ENCODE data around the gene CIP2A.

DNA sequence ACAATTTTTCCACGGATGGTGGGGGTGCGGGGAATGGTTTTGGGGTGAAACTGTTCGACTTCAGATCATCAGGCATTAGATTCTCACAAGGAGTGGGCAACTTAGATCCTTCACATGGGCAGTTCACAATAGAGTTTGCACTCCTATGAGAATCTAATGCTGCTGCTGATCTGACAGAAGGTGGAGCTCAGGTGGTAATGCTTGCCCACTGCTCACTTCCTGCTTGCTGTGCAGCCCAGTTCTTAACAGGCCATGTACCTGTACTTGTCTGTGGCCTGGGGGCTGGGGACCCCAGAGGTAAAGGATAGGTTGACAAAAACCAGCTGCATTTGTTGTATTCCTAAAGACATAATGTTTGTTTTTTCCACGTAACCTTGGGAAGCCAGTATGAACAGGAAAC, 16.3 kb upstream of the CIP2A start:
- TF ChIP-seq, protein P1, sequence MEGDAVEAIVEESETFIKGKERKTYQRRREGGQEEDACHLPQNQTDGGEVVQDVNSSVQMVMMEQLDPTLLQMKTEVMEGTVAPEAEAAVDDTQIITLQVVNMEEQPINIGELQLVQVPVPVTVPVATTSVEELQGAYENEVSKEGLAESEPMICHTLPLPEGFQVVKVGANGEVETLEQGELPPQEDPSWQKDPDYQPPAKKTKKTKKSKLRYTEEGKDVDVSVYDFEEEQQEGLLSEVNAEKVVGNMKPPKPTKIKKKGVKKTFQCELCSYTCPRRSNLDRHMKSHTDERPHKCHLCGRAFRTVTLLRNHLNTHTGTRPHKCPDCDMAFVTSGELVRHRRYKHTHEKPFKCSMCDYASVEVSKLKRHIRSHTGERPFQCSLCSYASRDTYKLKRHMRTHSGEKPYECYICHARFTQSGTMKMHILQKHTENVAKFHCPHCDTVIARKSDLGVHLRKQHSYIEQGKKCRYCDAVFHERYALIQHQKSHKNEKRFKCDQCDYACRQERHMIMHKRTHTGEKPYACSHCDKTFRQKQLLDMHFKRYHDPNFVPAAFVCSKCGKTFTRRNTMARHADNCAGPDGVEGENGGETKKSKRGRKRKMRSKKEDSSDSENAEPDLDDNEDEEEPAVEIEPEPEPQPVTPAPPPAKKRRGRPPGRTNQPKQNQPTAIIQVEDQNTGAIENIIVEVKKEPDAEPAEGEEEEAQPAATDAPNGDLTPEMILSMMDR (IDR thresholded peaks at IDR 0.05), result no peak
- TF ChIP-seq POLR2AphosphoS5 (IDR thresholded peaks at IDR 0.05) (no peak), EP300 (IDR thresholded peaks at IDR 0.05) (no peak)
